NT2/D1 (cell line): ENCODE results near the gene SGSM2.

Experiments
- YY1 ChIP-seq: IDR thresholded peaks from 2 replicates; pipeline ENCODE4 v1.6.1; 2011; ENCODE audit not compliant: insufficient read length, insufficient read depth
- ZNF274 ChIP-seq: IDR thresholded peaks from 2 replicates; pipeline ENCODE4 v1.6.1; 2011; ENCODE audit warnings: mild to moderate bottlenecking, low read depth, low read length

DNA sequence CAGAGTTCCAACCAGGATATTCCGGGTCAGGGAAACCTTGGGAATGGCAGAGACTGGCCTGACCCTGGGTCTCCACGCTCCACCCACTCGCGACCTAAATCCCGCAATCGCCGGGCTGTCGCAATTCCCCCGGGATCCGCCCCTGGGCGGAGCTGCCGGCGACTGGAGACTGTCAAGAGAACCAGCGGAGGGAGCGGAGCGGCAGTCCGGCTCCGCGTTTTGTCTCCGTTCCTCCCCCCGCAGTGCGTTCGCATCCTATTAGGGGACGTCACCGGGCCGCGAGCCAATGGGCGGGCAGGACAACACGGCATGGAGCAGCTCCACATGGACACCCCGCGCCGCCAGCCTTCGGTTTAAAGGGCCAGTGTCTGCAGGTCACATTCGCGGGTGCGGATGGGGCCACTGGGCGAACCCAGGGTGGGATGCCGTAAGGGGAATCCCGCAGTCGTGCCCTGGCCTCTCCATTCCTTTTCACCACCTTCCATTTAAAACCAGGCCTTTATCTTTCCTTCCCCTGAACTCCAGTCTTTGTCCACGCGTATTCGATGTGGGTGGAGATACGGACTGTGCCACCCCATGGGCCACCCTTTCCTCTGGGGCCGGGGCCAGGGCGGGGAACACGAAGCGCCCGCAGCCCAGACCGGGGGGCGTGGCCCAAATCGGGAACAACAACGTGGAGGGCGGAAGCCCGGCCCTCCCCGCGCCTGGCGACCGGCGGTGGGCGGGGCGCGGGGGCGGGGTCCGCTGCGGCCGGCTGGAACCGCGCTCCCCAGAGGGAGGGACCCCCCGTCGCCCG, 64.3 kb downstream of the SGSM2 start:
- TF ChIP-seq YY1 (no peak), ZNF274 (no peak)
